ENCODE results near the gene ZNF536.

Gene ZNF536

DNA sequence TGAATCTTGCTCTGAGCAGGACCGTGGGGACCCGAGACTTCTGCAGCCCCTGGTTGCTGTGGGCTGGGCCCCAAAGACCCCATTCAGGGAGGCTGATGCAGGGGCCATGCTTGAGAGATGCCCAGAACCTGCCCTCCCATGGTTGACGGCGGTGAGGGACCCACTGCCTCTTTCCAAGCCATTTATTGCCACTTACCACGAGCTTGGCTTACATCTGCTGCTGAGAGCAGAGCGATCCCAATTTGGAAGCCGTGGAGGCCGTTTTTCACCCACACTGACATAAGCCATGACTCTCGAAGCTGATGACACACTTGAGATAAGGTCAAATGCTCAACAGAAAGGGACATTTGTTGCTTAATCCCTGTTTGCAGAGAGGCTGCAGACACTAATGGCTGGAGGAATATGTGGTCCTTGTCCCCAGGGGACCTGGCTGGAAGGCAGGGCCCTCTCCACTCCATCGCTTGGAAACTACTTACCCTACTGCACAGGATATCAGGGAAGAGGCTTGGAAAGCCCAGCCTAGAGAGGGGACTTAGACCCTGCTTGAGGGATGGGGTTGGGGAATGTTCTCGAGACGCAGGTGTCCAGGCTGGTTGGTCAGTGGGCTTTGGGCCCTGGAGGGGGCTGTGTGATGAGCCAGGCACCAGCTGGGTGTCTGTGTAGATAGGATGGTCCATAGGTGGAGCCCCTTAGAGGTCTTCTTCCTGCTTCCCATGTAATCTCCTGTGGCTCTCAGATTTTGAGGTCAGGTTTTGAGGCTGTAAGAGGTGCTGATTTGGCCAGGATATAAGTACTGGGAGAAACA, 15.3 kb downstream of the ZNF536 start:
- no peak overlapping the region for H3K4me3 ChIP-seq (ENCODE audit: low read length)
- no peak for DNase-seq (ENCODE audit: low read depth)
- TF ChIP-seq, protein P1, sequence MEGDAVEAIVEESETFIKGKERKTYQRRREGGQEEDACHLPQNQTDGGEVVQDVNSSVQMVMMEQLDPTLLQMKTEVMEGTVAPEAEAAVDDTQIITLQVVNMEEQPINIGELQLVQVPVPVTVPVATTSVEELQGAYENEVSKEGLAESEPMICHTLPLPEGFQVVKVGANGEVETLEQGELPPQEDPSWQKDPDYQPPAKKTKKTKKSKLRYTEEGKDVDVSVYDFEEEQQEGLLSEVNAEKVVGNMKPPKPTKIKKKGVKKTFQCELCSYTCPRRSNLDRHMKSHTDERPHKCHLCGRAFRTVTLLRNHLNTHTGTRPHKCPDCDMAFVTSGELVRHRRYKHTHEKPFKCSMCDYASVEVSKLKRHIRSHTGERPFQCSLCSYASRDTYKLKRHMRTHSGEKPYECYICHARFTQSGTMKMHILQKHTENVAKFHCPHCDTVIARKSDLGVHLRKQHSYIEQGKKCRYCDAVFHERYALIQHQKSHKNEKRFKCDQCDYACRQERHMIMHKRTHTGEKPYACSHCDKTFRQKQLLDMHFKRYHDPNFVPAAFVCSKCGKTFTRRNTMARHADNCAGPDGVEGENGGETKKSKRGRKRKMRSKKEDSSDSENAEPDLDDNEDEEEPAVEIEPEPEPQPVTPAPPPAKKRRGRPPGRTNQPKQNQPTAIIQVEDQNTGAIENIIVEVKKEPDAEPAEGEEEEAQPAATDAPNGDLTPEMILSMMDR (conservative IDR thresholded peaks at IDR 0.05; ENCODE audit: low read length) = no peak

DNA sequence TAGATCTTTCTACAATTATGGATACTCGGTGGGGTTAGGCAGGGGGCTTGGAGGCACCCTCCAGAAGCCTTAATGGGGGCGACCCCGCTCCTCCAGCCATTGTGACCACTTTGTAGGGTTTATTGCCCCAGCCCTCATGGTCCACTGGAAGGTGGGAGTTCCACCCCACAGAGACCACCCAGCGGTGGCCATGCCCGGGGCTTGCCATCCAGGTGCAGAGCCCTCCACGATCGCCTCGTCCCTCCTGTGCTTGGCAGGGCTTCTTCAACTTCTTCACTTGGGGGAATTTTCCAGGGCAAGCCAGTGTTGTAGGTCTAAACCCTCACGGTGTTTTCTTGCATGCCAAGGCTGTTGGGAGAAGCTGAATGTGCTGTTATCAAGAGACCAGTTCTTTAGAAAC, 16.1 kb downstream of the ZNF536 start:
- TF ChIP-seq, protein P1 (conservative IDR thresholded peaks at IDR 0.05; ENCODE audit: low read length) = no peak
- no peak for DNase-seq (ENCODE audit: low read depth)
- no peak overlapping the region for H3K4me3 ChIP-seq (ENCODE audit: low read length)

DNA sequence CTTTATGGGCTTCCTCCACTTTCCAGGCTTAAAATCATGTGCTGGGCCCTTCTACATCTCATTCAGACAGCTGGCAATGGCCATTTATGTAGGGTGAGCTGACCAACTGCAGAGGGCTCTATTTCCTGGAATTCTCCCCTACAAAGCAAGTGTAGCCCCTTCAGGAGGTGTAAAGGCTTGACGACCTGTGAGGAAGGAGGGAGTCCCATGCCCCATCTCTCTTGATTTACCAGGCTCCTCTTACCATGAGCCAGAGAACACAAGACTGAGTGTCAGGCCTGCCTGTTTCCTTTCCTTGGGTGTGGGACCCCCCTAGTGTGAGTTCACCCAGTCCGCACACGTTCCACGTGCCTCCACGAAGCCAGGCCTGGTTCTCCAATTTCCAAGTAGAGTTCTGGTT, 16.6 kb downstream of the ZNF536 start:
- no peak overlapping the region for H3K4me3 ChIP-seq (ENCODE audit: low read length)
- no peak for DNase-seq (ENCODE audit: low read depth)
- TF ChIP-seq, protein P1 (conservative IDR thresholded peaks at IDR 0.05; ENCODE audit: low read length) = no peak

DNA sequence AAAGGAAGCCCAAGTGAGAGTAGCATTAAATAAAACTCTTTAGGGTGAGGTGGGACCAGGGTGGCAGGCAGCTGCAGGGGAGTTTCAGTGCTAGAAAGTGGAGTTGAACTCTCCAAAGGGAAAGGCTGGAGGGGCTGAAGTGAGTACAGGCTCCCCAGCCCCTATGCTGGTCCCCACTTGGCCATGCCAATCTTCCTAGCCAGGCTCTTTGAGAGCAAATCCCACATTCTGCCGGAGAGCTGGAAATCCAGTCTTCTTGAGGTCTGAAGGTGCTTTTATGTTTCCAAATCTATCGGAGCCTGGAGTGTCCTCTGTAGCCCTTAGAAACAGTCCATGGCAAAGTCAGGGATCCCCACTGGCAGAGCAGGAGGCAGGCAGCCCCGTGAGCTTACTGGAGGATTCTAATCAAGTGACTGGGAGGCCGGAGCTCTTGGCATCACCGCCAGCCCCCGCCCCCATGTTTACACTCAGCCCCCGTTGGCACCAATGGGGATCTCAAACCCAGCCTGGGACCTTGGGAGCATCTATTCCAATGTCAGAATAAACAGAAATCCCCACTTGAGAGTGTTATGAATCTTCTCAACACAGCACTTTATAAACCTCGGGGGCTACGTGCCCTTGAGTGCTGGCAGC, 18.3 kb downstream of the ZNF536 start:
- no peak overlapping the region for H3K4me3 ChIP-seq (ENCODE audit: low read length)
- TF ChIP-seq, protein P1 (conservative IDR thresholded peaks at IDR 0.05; ENCODE audit: low read length) = no peak
- no peak for DNase-seq (ENCODE audit: low read depth)

DNA sequence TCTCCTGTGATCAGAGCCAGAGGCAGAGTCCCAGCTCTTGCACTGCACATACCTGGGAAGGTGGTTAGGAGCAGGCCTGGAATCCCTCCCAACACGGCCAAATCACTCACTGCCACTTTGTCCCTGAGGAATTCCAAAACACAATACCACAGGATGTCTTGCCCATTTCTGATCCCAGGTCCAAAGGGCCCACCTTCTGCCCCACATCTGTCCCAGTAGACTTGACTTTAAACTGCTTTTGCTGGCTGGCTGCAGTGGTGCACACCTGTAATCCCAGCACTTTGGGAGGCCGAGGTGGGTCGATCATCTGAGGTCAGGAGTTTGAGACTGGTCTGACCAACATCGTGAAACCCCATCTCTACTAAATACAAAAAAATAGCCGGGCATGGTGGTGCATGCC, 18.9 kb downstream of the ZNF536 start:
- no peak for DNase-seq (ENCODE audit: low read depth)
- TF ChIP-seq, protein P1 (conservative IDR thresholded peaks at IDR 0.05; ENCODE audit: low read length) = no peak
- H3K4me3 ChIP-seq (ENCODE audit: low read length) = no peak overlapping the region

DNA sequence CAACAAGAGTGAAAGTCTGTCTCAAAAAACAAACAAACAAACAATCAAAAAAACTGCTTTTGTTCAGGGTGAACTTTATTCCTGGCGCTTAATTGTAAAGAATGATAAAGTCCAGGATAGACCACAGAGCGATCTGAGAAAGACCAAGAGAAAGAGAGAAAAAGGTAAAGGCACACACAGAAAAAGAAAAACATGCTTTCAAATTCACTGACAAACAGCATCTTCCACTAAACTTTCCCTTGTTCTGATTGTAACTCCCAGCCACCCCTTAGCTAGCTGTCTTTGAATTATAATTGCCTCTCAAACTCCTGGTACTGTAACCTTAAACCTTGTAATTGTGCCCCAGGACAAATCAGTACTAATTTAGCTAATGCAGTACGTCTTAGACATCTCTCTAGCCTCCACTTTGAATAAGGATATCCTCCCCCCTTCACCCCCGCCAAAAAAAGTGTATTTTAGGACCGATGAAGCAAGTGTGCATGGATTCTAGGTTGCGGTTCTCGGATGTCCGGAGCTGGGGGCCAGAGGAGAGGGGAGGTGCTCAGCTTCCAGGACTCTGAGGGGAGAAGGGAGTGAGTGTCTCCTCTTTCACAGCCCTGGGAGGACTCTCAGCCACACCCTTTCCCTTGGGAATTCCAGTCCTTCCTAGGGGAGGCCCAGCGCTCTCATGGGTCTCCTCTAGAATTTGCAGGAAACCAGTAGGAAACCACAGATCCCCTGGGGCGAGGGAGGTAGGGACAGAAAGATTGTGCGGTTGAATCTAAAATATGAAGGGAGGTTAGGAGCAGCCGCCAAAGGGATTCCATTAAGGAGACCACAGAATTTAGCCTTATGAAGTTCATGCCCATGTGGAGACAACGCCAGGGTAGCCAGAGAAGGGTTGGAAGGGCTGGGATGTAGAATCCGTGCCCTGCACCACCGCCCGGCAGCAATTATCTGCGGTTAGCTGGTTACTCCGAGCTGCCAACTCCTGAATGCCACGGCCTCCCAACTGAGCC, 19.7 kb downstream of the ZNF536 start:
- peak; percentile 95 for DNase-seq (ENCODE audit: low read depth)
- H3K4me3 ChIP-seq (ENCODE audit: low read length) = no peak overlapping the region; the same call in 1 of the 2 replicates

More for the DNA sequence above, 19.7 kb downstream of the ZNF536 start:
- TF ChIP-seq, protein P1 (conservative IDR thresholded peaks at IDR 0.05; ENCODE audit: low read length) = no peak

Data from AG10803 (cell line).